GM23338 (cell line): Measurements from ENCODE around the gene SPRED3. TPM values are rescaled to one million over a fixed set of nuclear protein-coding genes. Genes with fewer than 3 reads are reported as not detected.

ENCODE experiments used
- ATAC-seq: fragments of 200-7000 bp; cut with Tn5 transposase; 3 replicates; pipeline ENCODE4 v1.9.1; 2020
- DNase-seq: peaks from one replicate; pipeline ENCODE4 v3.0.0-alpha.2; 2015; ENCODE audit warnings: low spot score
- H2AFZ ChIP-seq: fragments of 200-600 bp; sonication (generic); 2 replicates; pipeline ENCODE4 v1.8.0; 2016; ENCODE audit warnings: antibody characterized with exemption, mild to moderate bottlenecking, moderate library complexity
- H3F3A ChIP-seq: fragments of 200-600 bp; sonication (generic); replicated peaks from 2 replicates; pipeline ENCODE4 v1.8.0; 2017; ENCODE audit warnings: antibody characterized with exemption, mixed run types, low read depth
- H3K27ac ChIP-seq: fragments of 200-600 bp; sonication (generic); 2 replicates; pipeline ENCODE4 v1.6.1; 2016; ENCODE audit warnings: low read depth
- H3K27me3 ChIP-seq: fragments of 200-600 bp; sonication (generic); 2 replicates; pipeline ENCODE4 v1.8.0; 2016; ENCODE audit warnings: mild to moderate bottlenecking, mixed run types, moderate library complexity; ENCODE audit not compliant: insufficient read depth
- H3K36me3 ChIP-seq: fragments of 200-600 bp; sonication (generic); 2 replicates; pipeline ENCODE4 v1.8.0; 2016; ENCODE audit warnings: mild to moderate bottlenecking; ENCODE audit not compliant: insufficient read depth
- H3K4me1 ChIP-seq: fragments of 200-600 bp; sonication (generic); 2 replicates; pipeline ENCODE4 v1.8.0; 2016; ENCODE audit warnings: mild to moderate bottlenecking, moderate library complexity; ENCODE audit not compliant: insufficient read depth
- H3K4me2 ChIP-seq: fragments of 200-600 bp; sonication (generic); 2 replicates; pipeline ENCODE4 v1.7.1; 2017; ENCODE audit warnings: mixed run types
- H3K4me3 ChIP-seq: fragments of 200-600 bp; sonication (generic); 2 replicates; pipeline ENCODE4 v1.6.1; 2016; ENCODE audit warnings: mixed run types
- H3K79me2 ChIP-seq: fragments of 200-600 bp; sonication (generic); replicated peaks from 2 replicates; pipeline ENCODE4 v1.8.0; 2017; ENCODE audit warnings: mild to moderate bottlenecking; ENCODE audit not compliant: insufficient read depth
- H3K9me2 ChIP-seq: fragments of 200-600 bp; sonication (generic); 2 replicates; pipeline ENCODE4 v1.8.0; 2017; ENCODE audit not compliant: insufficient read depth
- H4K20me1 ChIP-seq: fragments of 200-600 bp; sonication (generic); replicated peaks from 2 replicates; pipeline ENCODE4 v1.8.0; 2017; ENCODE audit warnings: mild to moderate bottlenecking; ENCODE audit not compliant: insufficient read depth
- H3K27ac Mint-ChIP-seq: 2 replicates; pipeline ENCODE4 v1.8.0; 2020; ENCODE audit warnings: inconsistent platforms, mild to moderate bottlenecking, moderate library complexity, mixed read lengths
- H3K27me3 Mint-ChIP-seq: 3 replicates; pipeline ENCODE4 v1.8.0; 2022; ENCODE audit warnings: low read depth, mild to moderate bottlenecking, moderate library complexity, mixed read lengths, inconsistent platforms; ENCODE audit not compliant: insufficient read depth, poor library complexity
- H3K36me3 Mint-ChIP-seq: 3 replicates; pipeline ENCODE4 v1.8.0; 2021; ENCODE audit warnings: low read depth, mild to moderate bottlenecking, inconsistent platforms, moderate library complexity, mixed read lengths
- H3K4me1 Mint-ChIP-seq: 3 replicates; pipeline ENCODE4 v1.8.0; 2020; ENCODE audit warnings: mild to moderate bottlenecking, inconsistent platforms, mixed read lengths
- H3K4me3 Mint-ChIP-seq: 3 replicates; pipeline ENCODE4 v1.8.0; 2021; ENCODE audit warnings: moderate library complexity, mild to moderate bottlenecking, inconsistent platforms, mixed read lengths
- H3K9me3 Mint-ChIP-seq: 3 replicates; pipeline ENCODE4 v1.8.0; 2020; ENCODE audit warnings: moderate library complexity, mild to moderate bottlenecking, inconsistent platforms, mixed read lengths
- EZH2 ChIP-seq: fragments of 200-600 bp; sonication (generic); IDR thresholded peaks from one replicate; pipeline ENCODE4 v1.8.0; 2017; ENCODE audit warnings: antibody characterized with exemption, mild to moderate bottlenecking, low read depth; ENCODE audit not compliant: unreplicated experiment
- EZH2phosphoT487 ChIP-seq: fragments of 200-600 bp; sonication (generic); IDR thresholded peaks from one replicate; pipeline ENCODE4 v1.8.1; 2018; ENCODE audit warnings: antibody characterized with exemption; ENCODE audit not compliant: unreplicated experiment
- NANOG ChIP-seq: IDR thresholded peaks from 2 replicates; pipeline ENCODE4 v1.6.1; 2016; ENCODE audit warnings: antibody characterized with exemption, borderline replicate concordance
- POLR2AphosphoS5 ChIP-seq: IDR thresholded peaks from 2 replicates; pipeline ENCODE4 v1.6.1; 2016; ENCODE audit warnings: antibody characterized with exemption, low read depth
- ZNF114 ChIP-seq: fragments of 250-450 bp; sonication (Bioruptor Pico); IDR thresholded peaks from 2 replicates; pipeline ENCODE4 v1.5.0; 2020; ENCODE audit warnings: mild to moderate bottlenecking, moderate library complexity
- ZNF331 ChIP-seq: fragments of 250-450 bp; sonication (Bioruptor Pico); IDR thresholded peaks from 2 replicates; pipeline ENCODE4 v1.5.0; 2020; ENCODE audit warnings: low read depth, mild to moderate bottlenecking, moderate library complexity
- polyA plus RNA-seq: library from polyadenylated mRNA; unstranded; fragments of >200 nt; fragmentation: Nextera tagmentation; extraction: Ambion mirVana; gene quantifications from 2 replicates; pipeline ENCODE4 v1.2.1, GENCODE V29; 2016
- total RNA-seq: library from RNA; depleted of rRNA; stranded (reverse); fragments of >200 nt; shearing (Covaris generic); gene quantifications from 2 replicates; pipeline ENCODE4 v1.2.3, GENCODE V29; 2014
- TF ChIP-seq, protein P1 (sequence below), 2 experiments: fragments of 200-600 bp in 1 of 2; sonication (generic) in 1 of 2; conservative IDR thresholded peaks; 2 replicates each; pipeline versions ENCODE4 v1.5.1 to v1.6.1; 2016 to 2017; ENCODE audit warnings: antibody characterized with exemption in 2 of 2, low read depth in 2 of 2, mild to moderate bottlenecking in 2 of 2, moderate library complexity in 1 of 2
- TF ChIP-seq, protein P2 (sequence below): fragments of 250-450 bp; sonication (Bioruptor Pico); IDR thresholded peaks from 2 replicates; pipeline ENCODE4 v1.5.0; 2020; ENCODE audit warnings: mild to moderate bottlenecking, moderate library complexity
- TF ChIP-seq, protein P3 (sequence below): IDR thresholded peaks from one replicate; pipeline ENCODE4 v1.6.1; 2018; ENCODE audit warnings: antibody characterized with exemption; ENCODE audit not compliant: unreplicated experiment

SPRED3 gene
- total and polyA plus RNA-seq, 2 experiments from 2014 or later, result 3.9 to 11.6 TPM

DNA sequence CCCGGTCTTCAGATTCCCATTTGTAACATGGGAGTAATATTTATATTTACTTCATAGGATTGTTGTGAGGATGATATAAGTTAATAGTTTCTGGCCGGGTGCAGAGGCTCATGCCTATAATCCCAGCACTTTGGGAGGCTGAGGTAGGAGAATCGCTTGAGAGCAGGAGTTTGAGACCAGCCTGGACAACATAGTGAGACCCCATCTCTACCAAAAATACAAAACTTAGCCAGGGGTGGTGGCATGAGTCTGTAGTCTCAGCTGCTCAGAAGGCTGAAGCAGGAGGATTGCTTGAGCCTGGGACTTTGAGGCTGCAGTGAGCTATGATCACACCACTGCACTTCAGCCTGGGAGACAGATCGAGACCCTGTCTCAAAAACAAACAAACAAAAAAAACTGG is 41.7 kb upstream of the SPRED3 start:
- Mint-ChIP-seq H3K27me3 (peaks cover 18% of the 10 kb centered on the region), H3K4me1 (peaks cover 2% of the 10 kb centered on the region; the same call in 1 of the 3 replicates)

More for the DNA sequence above, 41.7 kb upstream of the SPRED3 start:
- Histone ChIP-seq H3F3A (no peaks in the 10 kb centered on the region), H3K4me1 (no peaks in the 10 kb centered on the region), H3K79me2 (no peaks in the 10 kb centered on the region), H4K20me1 (no peaks in the 10 kb centered on the region), H3K27ac (no peak overlapping the region), H3K36me3 (no peaks in the 10 kb centered on the region), H3K4me3 (no peak overlapping the region), H3K9me2 (no peaks in the 10 kb centered on the region), H3K4me2 (no peak overlapping the region), H3K27me3 (no peaks in the 10 kb centered on the region), H2AFZ (no peak overlapping the region)
- Mint-ChIP-seq H3K27ac (no peak overlapping the region), H3K36me3 (no peaks in the 10 kb centered on the region; the same call in 2 of the 3 replicates), H3K4me3 (no peak overlapping the region), H3K9me3 (no peaks in the 10 kb centered on the region)
- DNase-seq (no peak), ATAC-seq (no peak)
- TF ChIP-seq EZH2phosphoT487, result no peak
- TF ChIP-seq POLR2AphosphoS5, result no peak
- TF ChIP-seq ZNF114 (CRISPR knock-in tag), result no peak
- no peak for TF ChIP-seq NANOG
- TF ChIP-seq, protein P1, sequence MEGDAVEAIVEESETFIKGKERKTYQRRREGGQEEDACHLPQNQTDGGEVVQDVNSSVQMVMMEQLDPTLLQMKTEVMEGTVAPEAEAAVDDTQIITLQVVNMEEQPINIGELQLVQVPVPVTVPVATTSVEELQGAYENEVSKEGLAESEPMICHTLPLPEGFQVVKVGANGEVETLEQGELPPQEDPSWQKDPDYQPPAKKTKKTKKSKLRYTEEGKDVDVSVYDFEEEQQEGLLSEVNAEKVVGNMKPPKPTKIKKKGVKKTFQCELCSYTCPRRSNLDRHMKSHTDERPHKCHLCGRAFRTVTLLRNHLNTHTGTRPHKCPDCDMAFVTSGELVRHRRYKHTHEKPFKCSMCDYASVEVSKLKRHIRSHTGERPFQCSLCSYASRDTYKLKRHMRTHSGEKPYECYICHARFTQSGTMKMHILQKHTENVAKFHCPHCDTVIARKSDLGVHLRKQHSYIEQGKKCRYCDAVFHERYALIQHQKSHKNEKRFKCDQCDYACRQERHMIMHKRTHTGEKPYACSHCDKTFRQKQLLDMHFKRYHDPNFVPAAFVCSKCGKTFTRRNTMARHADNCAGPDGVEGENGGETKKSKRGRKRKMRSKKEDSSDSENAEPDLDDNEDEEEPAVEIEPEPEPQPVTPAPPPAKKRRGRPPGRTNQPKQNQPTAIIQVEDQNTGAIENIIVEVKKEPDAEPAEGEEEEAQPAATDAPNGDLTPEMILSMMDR (conservative IDR thresholded peaks at IDR 0.05; ENCODE audit: low read depth in 2 of 2), result no peak
- TF ChIP-seq, protein P2, sequence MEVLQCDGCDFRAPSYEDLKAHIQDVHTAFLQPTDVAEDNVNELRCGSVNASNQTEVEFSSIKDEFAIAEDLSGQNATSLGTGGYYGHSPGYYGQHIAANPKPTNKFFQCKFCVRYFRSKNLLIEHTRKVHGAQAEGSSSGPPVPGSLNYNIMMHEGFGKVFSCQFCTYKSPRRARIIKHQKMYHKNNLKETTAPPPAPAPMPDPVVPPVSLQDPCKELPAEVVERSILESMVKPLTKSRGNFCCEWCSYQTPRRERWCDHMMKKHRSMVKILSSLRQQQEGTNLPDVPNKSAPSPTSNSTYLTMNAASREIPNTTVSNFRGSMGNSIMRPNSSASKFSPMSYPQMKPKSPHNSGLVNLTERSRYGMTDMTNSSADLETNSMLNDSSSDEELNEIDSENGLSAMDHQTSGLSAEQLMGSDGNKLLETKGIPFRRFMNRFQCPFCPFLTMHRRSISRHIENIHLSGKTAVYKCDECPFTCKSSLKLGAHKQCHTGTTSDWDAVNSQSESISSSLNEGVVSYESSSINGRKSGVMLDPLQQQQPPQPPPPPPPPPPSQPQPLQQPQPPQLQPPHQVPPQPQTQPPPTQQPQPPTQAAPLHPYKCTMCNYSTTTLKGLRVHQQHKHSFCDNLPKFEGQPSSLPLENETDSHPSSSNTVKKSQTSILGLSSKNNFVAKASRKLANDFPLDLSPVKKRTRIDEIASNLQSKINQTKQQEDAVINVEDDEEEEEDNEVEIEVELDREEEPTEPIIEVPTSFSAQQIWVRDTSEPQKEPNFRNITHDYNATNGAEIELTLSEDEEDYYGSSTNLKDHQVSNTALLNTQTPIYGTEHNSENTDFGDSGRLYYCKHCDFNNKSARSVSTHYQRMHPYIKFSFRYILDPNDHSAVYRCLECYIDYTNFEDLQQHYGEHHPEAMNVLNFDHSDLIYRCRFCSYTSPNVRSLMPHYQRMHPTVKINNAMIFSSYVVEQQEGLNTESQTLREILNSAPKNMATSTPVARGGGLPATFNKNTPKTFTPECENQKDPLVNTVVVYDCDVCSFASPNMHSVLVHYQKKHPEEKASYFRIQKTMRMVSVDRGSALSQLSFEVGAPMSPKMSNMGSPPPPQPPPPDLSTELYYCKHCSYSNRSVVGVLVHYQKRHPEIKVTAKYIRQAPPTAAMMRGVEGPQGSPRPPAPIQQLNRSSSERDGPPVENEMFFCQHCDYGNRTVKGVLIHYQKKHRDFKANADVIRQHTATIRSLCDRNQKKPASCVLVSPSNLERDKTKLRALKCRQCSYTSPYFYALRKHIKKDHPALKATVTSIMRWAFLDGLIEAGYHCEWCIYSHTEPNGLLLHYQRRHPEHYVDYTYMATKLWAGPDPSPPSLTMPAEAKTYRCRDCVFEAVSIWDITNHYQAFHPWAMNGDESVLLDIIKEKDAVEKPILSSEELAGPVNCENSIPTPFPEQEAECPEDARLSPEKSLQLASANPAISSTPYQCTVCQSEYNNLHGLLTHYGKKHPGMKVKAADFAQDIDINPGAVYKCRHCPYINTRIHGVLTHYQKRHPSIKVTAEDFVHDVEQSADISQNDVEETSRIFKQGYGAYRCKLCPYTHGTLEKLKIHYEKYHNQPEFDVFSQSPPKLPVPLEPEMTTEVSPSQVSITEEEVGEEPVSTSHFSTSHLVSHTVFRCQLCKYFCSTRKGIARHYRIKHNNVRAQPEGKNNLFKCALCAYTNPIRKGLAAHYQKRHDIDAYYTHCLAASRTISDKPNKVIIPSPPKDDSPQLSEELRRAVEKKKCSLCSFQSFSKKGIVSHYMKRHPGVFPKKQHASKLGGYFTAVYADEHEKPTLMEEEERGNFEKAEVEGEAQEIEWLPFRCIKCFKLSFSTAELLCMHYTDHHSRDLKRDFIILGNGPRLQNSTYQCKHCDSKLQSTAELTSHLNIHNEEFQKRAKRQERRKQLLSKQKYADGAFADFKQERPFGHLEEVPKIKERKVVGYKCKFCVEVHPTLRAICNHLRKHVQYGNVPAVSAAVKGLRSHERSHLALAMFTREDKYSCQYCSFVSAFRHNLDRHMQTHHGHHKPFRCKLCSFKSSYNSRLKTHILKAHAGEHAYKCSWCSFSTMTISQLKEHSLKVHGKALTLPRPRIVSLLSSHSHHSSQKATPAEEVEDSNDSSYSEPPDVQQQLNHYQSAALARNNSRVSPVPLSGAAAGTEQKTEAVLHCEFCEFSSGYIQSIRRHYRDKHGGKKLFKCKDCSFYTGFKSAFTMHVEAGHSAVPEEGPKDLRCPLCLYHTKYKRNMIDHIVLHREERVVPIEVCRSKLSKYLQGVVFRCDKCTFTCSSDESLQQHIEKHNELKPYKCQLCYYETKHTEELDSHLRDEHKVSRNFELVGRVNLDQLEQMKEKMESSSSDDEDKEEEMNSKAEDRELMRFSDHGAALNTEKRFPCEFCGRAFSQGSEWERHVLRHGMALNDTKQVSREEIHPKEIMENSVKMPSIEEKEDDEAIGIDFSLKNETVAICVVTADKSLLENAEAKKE, result no peak
- no peak for TF ChIP-seq ZNF331
- TF ChIP-seq, protein P3, sequence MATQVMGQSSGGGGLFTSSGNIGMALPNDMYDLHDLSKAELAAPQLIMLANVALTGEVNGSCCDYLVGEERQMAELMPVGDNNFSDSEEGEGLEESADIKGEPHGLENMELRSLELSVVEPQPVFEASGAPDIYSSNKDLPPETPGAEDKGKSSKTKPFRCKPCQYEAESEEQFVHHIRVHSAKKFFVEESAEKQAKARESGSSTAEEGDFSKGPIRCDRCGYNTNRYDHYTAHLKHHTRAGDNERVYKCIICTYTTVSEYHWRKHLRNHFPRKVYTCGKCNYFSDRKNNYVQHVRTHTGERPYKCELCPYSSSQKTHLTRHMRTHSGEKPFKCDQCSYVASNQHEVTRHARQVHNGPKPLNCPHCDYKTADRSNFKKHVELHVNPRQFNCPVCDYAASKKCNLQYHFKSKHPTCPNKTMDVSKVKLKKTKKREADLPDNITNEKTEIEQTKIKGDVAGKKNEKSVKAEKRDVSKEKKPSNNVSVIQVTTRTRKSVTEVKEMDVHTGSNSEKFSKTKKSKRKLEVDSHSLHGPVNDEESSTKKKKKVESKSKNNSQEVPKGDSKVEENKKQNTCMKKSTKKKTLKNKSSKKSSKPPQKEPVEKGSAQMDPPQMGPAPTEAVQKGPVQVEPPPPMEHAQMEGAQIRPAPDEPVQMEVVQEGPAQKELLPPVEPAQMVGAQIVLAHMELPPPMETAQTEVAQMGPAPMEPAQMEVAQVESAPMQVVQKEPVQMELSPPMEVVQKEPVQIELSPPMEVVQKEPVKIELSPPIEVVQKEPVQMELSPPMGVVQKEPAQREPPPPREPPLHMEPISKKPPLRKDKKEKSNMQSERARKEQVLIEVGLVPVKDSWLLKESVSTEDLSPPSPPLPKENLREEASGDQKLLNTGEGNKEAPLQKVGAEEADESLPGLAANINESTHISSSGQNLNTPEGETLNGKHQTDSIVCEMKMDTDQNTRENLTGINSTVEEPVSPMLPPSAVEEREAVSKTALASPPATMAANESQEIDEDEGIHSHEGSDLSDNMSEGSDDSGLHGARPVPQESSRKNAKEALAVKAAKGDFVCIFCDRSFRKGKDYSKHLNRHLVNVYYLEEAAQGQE, result no peak
- TF ChIP-seq EZH2, result no peak
